HG03025 (cell line): ENCODE results near the gene RETREG3.
"Not testable (repeated sequence)": the region's sequence is repeated elsewhere in the genome, so short reads cannot be mapped to it uniquely, and the experiment has no call there.

Source experiments
- ATAC-seq: cut with Tn5 transposase; IDR thresholded peaks from one replicate; pipeline ENCODE4 v1.9.1; 2021; ENCODE audit warnings: mild to moderate bottlenecking, moderate library complexity; ENCODE audit not compliant: unreplicated experiment, low FRiP score

RETREG3 gene

DNA sequence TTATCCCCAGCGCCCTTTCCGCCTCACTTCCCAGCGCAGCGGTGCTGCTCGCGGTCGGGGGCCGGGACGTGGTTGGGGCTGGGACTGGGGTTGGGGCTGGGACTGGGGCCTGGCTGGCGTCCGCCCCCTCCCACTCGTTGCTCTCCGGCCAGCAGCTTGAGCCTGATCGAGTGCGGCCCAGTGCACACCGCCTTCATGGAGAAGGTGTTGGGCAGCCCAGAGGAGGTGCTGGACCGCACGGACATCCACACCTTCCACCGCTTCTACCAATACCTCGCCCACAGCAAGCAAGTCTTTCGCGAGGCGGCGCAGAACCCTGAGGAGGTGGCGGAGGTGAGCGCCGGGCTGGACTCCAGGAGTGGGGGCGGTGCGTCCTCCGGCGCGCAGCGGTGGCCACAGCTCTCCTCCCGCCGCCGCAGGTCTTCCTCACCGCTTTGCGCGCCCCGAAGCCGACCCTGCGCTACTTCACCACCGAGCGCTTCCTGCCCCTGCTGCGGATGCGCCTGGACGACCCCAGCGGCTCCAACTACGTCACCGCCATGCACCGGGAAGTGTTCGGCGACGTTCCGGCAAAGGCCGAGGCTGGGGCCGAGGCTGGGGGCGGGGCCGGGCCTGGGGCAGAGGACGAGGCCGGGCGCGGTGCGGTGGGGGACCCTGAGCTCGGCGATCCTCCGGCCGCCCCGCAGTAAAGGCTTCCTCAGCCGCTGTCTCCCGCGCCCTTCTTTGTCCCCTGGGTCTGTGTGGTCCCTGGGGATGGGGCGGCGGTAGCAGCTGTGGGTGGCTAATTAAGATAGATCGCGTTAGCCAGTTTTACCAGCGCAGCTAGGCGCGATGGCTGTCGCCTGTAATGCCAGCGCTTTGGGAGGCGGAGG lies 54.7 kb downstream of the RETREG3 start:
- ATAC-seq = peak; percentile 47

DNA sequence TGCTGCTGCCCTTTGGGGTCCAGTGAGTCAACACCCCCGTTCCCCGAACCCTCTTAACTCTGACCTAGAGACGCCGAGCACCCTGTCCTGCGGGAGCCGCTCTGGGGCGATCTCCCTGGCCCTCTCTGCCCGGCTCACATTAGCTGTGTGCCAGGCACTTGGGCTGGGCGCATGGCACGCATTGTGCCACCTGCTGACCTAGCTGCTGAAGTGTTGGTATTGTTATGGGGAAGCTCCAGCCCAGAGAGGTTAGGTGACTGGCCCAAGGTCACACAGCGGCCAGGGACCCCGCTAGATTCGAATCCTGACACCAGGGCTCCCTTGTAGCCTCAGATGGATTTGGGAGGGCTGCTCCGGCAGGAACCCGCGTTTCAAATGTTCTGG lies 55.3 kb downstream of the RETREG3 start:
- no peak for ATAC-seq

DNA sequence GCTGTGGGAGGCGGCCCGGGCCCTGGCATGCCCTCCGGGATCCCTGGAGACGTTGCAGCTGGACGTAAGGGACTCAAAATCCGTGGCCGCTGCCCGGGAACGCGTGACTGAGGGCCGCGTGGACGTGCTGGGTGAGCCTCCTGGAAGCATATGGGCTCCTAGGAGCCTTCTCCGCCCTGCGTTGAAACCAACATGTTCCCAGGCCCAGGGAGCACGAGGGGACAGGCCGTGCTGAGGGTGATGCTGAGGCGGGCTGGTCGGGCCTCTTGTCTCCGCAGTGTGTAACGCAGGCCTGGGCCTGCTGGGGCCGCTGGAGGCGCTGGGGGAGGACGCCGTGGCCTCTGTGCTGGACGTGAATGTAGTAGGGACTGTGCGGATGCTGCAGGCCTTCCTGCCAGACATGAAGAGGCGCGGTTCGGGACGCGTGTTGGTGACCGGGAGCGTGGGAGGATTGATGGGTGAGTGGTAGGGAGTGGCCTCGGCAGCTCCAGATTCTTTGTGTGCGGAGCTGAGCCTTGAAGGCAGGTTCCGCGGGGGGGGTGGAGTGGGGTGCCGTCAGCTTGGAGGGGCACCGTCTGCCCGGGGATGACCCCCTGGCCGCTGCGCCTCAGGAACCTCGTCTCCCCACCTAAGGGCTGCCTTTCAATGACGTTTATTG lies 55.9 kb downstream of the RETREG3 start:
- ATAC-seq = no peak

DNA sequence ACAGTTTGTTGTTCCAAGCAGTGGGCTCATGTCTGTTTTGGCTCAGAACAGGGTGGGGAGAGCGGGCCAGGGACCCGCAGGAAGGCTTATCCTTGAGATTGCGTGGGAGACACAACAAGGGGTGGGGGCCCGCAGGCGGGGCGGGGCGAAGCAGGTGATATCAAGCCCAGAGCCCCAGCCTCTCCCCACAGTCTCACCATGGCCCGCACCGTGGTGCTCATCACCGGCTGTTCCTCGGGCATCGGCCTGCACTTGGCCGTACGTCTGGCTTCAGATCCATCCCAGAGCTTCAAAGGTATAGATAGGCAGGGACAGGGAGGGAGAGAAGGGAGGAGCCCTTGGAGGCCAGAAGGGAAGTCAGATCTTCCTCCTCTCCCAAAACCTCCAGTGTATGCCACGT lies 56.4 kb downstream of the RETREG3 start, which contains the start of gene HSD17B1:
HSD17B1 (plus strand) TSS at position 188 of the 400 bp plus-strand sequence; CDS start at position 199, 11 bp downstream.
- ATAC-seq = not testable (repeated sequence)

DNA sequence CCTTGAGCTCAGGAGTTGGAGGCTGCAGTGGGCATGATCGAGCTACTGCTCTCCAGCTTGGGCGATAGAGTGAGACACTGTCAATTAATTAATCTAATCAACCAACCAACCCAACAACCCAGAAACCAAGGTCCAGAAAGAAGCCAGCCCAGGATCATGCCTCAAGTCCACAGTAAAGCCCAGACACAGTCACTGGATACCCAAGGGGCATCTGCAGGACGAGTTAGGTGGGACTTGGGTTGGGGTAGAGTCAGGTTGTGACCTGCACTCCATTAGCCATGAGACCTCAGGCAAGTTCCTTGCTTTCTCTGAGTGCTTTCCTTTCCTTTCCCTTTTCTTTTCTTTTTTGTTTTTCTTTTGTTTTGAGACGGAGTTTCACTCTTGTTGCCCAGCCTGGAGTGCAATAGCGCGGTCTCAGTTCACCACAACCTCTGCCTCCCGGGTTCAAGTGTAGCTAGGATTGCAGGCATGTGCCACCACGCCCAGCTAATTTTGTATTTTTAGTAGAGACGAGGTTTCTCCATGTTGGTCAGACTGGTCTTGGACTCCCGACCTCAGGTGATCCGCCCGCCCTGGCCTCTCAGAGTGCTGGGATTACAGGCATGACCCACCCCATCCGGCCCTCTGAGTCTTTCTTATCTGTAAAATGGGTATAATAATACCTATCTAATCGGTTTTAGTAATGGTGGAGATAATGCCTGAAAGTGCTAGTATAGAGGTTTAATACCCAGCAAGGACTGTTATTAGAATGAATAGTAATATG lies 60.0 kb downstream of the RETREG3 start:
- no peak for ATAC-seq

DNA sequence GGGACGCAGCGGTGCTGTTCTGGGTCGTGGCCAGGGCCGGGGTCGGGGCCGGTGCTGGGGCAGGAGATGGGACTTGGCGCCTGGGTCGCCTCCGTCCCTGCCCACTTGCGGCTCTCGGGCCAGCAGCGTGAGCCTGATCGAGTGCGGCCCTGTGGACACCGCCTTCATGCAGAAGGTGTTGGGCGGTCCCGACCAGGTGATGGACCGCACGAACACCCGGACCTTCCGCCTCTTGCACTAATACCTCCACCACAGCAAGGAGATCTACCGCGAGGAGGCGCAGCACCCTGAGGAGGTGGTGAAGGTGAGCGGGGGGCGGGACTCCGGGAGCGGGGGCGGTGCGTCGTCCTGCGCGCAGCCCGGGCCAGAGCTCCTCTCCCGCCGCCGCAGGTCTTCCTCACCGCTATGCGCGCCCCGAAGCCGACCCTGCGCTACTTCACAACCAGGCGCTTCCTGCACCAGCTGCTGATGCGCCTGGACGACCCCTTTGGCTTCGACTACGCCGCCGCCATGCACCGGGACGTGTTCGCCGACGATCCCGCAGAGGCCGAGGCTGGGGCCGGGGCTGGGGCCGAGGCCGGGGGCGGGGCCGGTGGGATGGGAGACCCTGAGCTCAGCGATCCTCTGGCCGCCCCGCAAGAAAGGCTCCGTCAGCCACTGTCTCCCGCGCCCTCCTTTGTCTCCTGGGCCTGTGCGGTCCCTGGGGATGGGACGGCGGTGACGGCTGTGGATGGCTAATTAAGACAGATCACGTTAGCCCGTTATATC lies 60.9 kb downstream of the RETREG3 start:
- ATAC-seq = peak; percentile 57

DNA sequence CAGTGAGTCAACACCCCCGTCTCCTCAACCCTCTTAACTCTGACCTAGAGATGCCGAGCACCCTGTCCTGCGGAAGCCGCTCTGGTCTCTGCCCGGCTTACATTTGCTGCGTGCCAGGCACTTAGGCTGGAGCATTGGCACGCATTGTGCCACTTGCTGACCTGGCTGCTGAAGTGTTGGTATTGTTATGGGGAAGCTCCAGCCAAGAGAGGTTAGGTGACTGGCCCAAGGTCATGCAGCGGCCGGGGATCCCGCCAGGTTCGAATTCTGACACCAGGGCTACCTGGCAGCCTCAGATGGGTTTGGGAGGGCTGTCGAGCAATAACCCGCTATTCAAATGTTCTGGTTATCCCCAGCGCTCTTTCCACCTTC lies 61.5 kb downstream of the RETREG3 start:
- ATAC-seq = no peak

DNA sequence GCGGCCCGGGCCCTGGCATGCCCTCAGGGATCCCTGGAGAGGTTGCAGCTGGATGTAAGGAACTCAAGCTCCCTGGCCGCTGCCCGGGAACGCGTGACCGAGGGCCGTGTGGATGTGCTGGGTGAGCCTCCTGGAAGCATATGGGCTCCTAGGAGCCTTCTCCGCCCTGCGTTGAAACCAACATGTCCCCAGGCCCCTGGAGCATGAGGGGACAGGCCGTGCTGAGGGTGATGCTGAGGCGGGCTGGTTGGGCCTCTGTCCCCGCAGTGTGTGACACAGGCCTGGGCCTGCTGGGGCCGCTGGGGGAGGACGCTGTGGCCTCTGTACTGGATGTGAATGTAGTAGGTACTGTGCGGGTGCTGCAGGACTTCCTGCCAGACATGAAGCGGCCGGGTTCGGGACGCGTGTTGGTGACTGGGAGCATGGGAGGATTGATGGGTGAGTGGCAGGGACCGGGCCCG lies 62.1 kb downstream of the RETREG3 start:
- ATAC-seq = no peak

DNA sequence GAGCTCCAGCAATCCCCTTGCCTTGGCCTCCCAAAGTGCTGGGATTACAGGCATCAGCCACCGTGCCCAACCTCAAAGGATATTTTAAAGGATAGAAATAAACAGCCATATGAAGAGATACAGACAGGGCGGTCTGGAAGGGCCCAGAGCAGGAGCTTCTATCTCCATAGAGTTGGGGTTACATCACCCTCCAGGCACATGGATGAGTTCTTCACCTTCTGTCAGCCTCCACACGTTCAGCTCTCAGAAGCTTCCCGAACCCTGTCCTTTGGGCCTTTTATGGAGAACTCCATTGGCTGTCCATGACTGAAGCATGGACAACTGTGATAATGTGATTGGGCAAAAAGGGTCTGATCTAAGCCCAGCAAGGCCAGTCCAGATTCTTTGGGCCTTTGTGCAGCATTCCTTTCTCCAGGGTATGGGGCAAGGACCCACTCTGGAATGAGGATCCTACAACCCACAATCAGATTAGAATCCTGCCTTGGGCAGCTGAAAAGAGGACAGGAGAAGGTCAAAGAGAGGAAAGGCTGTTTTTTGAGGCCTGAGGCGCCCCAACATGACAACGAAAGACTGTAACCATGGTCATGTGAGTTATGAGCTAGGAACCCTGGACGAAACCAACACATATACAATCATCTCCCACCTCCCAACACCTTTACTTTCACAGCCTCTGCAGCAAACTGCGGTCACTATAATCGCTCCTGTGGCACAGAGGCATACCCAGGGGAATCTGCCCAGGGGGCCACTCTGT lies 63.2 kb downstream of the RETREG3 start:
- ATAC-seq = not testable (repeated sequence)

DNA sequence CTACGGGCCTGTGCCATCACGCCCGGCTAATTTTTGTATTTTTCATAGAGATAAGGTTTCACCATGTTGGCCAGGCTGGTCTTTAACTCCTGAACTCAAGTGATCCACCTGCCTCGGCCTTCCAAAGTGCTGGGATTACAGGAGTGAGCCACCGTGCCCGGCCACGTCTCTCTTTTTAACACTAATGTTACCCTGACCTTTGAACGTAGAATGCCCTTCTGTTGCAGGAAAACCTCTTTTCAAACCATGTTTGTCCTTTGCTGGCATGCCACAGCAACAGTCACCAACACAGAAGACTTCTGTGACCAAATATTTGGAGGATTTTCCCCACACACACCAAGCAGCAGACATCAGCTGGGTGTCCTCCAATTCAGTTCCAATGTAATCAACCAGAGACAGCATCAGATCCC lies 64.3 kb downstream of the RETREG3 start:
- no peak for ATAC-seq

DNA sequence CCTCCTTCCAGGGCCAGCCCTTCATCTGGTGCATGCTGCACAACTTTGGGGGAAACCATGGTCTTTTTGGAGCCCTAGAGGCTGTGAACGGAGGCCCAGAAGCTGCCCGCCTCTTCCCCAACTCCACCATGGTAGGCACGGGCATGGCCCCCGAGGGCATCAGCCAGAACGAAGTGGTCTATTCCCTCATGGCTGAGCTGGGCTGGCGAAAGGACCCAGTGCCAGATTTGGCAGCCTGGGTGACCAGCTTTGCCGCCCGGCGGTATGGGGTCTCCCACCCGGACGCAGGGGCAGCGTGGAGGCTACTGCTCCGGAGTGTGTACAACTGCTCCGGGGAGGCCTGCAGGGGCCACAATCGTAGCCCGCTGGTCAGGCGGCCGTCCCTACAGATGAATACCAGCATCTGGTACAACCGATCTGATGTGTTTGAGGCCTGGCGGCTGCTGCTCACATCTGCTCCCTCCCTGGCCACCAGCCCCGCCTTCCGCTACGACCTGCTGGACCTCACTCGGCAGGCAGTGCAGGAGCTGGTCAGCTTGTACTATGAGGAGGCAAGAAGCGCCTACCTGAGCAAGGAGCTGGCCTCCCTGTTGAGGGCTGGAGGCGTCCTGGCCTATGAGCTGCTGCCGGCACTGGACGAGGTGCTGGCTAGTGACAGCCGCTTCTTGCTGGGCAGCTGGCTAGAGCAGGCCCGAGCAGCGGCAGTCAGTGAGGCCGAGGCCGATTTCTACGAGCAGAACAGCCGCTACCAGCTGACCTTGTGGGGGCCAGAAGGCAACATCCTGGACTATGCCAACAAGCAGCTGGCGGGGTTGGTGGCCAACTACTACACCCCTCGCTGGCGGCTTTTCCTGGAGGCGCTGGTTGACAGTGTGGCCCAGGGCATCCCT lies 65.7 kb downstream of the RETREG3 start:
- ATAC-seq = no peak

DNA sequence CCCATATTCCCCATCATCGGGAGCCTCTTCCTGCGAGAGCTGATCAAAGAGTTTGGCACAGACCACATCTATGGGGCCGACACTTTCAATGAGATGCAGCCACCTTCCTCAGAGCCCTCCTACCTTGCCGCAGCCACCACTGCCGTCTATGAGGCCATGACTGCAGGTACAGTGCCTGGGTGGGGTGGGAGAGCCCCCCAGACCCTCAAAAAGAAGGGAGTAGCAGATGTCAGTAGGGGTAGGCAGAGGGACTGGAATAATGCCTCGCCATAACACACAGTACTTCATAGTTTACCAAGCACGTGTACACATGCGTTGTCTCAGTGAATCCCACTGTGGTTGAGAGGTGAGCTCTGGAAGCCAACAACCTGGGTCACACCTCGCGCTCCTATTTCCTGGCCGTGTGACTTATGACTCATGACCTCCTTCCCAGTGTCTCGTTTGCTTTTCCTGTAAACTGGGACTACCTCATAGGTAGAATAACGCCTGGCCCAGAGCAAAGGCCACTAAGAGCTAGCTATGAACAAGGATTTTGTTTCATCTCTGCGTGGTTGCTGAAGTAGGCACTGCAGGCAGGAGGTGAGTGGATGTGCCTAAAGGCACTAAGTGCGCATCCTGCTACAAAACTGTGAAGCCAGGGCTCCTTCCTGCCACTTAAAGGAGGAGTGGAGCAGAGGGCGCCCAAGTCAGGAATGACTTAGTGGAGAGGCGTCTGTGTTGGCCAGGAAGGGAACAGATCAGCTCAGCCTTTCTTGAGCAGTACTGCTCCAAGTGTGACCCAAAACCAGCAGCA lies 67.9 kb downstream of the RETREG3 start:
- no peak for ATAC-seq

DNA sequence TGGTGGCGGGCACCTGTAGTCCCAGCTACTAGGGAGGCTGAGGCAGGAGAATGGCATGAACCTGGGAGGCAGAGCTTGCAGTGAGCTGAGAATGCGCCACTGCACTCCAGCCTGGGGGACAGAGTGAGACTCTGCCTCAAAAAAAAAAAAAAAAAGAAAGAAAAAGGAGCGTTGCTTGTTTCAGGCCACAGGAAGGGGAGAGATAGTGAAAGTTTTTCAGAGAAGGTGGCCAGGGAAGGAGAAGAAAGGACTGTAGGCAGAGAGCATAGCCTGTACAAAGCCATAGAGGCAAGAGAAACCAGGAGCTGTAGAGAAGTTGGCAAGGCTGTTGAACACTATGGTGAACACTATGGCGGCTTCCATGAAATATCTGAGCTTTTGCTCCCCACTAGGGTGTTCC lies 68.6 kb downstream of the RETREG3 start:
- ATAC-seq = not testable (repeated sequence)

DNA sequence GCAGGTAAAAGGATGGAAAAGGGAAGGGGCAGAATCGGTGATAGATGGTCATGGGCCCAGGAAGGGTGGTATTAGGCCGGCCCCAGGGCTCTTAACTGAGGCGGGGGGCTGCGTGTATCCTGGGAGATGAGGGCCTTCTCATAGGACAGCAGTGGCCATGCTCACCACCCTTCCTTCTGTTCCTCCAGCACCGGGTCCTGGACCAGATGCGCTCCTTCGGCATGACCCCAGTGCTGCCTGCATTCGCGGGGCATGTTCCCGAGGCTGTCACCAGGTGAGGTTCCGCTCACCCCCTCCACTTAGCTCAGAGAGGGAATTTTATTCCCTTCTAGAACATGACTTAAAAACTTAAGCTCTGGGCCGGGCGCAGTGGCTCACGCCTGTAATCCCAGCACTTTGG lies 70.7 kb downstream of the RETREG3 start:
- no peak for ATAC-seq

DNA sequence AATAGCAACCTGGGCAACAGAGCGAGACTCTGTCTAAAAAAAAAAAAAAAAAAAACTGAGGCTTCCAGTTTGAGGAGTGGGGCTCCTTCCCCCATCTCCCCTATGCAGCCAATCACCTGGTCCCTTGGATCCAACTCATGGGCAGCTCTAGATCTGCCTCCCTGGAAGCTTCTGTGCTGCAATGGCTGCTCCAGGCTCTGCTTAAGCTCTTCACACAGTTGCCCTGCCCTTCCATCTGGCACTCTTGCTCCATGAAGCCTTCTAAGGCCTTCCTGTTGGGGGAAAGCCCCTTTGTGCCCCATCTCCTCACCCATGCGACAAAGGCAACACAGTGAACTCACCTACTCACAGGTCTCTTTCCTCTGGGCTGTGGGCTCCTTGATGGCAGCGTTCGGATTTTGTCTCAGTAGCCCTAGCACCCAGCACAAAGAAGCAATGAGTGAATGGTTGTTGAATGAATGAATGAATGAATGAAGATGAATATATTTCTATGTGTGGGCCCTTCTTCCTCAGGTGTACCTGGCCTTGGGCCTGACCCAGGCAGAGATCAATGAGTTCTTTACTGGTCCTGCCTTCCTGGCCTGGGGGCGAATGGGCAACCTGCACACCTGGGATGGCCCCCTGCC lies 71.2 kb downstream of the RETREG3 start:
- no peak for ATAC-seq

DNA sequence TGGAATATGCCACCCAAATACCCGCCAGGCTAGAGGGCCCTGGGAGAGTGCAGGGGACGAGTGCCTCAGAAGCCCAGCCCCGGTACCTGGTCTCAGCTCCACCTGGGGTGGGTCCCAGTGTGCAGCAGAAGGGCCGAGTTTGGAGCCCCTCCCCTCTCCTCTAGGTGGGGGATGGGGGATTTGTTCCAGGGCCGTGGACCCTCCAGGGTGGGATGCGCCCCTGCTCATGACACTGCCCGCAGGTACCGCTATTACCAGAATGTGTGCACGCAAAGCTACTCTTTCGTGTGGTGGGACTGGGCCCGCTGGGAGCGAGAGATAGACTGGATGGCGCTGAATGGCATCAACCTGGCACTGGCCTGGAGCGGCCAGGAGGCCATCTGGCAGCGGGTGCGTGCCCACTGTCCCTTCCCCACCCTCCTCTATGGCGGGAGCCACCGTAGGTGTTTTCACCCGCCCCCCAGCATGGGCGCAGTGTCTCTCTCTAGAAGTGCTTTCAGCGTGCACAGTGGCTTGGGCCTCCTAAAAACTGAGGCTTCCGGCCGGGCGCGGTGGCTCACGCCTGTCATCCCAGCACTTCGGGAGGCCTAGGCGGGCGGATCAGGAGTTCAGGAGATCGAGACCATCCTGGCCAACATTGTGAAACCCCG lies 71.9 kb downstream of the RETREG3 start:
- ATAC-seq = no peak
